Keratinocyte (primary cell): ENCODE data around the gene RXRA. TPM values are rescaled to one million over a fixed set of nuclear protein-coding genes. Genes with fewer than 3 reads are reported as not detected.
A peak's percentile ranks its signal among the peaks of the same experiment; 100 is the strongest.

Experiments
- DNase-seq: peaks from one replicate; pipeline ENCODE4 v3.0.0-alpha.2; 2011; ENCODE audit warnings: low read depth, missing footprints, low spot score
- FAIRE-seq: peaks from 2 replicates; lab custom pipeline; 2011; peaks lifted over from hg19 to GRCh38; lab: Jason Lieb, UNC
- H2AFZ ChIP-seq: 2 replicates; pipeline ENCODE4 v1.6.0; 2012; ENCODE audit warnings: low read length, control low read depth, inconsistent platforms; ENCODE audit not compliant: control insufficient read depth
- H3K27ac ChIP-seq: 2 replicates; pipeline ENCODE4 v1.5.1; 2011; ENCODE audit warnings: low read length; ENCODE audit not compliant: control insufficient read depth, insufficient read depth
- H3K27me3 ChIP-seq: 3 replicates; pipeline ENCODE4 v1.6.0; 2011; ENCODE audit warnings: low read length; ENCODE audit not compliant: control insufficient read depth, insufficient read depth; ENCODE audit errors: extremely low read depth
- H3K36me3 ChIP-seq, 2 experiments: 2 replicates in 1 of 2; 3 replicates in 1 of 2; pipeline ENCODE4 v1.5.1; 2011; ENCODE audit warnings: low read length in 2 of 2, mild to moderate bottlenecking in 1 of 2; ENCODE audit not compliant: control insufficient read depth in 2 of 2, insufficient read depth in 2 of 2; ENCODE audit errors: extremely low read depth in 1 of 2
- H3K4me1 ChIP-seq: 3 replicates; pipeline ENCODE4 v1.5.1; 2011; ENCODE audit warnings: low read length; ENCODE audit not compliant: control insufficient read depth, insufficient read depth; ENCODE audit errors: extremely low read depth
- H3K4me2 ChIP-seq: 3 replicates; pipeline ENCODE4 v1.6.0; 2011; ENCODE audit warnings: low read depth, low read length; ENCODE audit not compliant: control insufficient read depth, insufficient read depth; ENCODE audit errors: extremely low read depth
- H3K4me3 ChIP-seq, 3 experiments: fragments of 200-600 bp in 1 of 3; sonication (generic) in 1 of 3; 2 replicates in 2 of 3; 3 replicates in 1 of 3; pipeline ENCODE4 v1.5.1; 2011 to 2016; ENCODE audit warnings: low read length in 3 of 3, mild to moderate bottlenecking in 3 of 3, control low read depth in 2 of 3, inconsistent platforms in 1 of 3, low read depth in 1 of 3, mixed read lengths in 1 of 3, mixed run types in 1 of 3, moderate library complexity in 1 of 3; ENCODE audit not compliant: control insufficient read depth in 2 of 3, insufficient read depth in 2 of 3; ENCODE audit errors: extremely low read depth in 1 of 3
- H3K79me2 ChIP-seq: 2 replicates; pipeline ENCODE4 v1.6.0; 2012; ENCODE audit warnings: low read length; ENCODE audit not compliant: control insufficient read depth, insufficient read depth
- H3K9ac ChIP-seq: 3 replicates; pipeline ENCODE4 v1.6.0; 2011; ENCODE audit warnings: low read length; ENCODE audit not compliant: control insufficient read depth, insufficient read depth; ENCODE audit errors: extremely low read depth
- H3K9me1 ChIP-seq: 3 replicates; pipeline ENCODE4 v1.6.0; 2011; ENCODE audit warnings: low read length; ENCODE audit not compliant: control insufficient read depth, insufficient read depth; ENCODE audit errors: extremely low read depth
- H3K9me3 ChIP-seq: 2 replicates; pipeline ENCODE4 v1.5.1; 2012; ENCODE audit warnings: low read depth, low read length; ENCODE audit not compliant: control insufficient read depth
- H4K20me1 ChIP-seq: 3 replicates; pipeline ENCODE4 v1.6.0; 2011; ENCODE audit warnings: low read length; ENCODE audit not compliant: control insufficient read depth, insufficient read depth; ENCODE audit errors: extremely low read depth
- CTCF ChIP-seq, 3 experiments: IDR thresholded peaks in 1 of 3; conservative IDR thresholded peaks in 1 of 3; optimal IDR thresholded peaks in 1 of 3; 2 replicates in 2 of 3; 3 replicates in 1 of 3; pipeline versions ENCODE3 to v1.5.1; 2011; ENCODE audit warnings: low read length in 3 of 3, mild to moderate bottlenecking in 3 of 3, moderate library complexity in 2 of 3, control low read depth in 1 of 3, inconsistent platforms in 1 of 3; ENCODE audit not compliant: insufficient read depth in 2 of 3; ENCODE audit errors: extremely low read depth in 1 of 3
- EZH2 ChIP-seq: IDR thresholded peaks from one replicate; pipeline ENCODE4 v1.6.1; 2012; ENCODE audit warnings: inconsistent platforms, mild to moderate bottlenecking, low read length, moderate library complexity
- dilution Hi-C: fragments of 300-500 bp; cut with MboI; formaldehyde crosslinking; loops from one replicate; pipeline ENCODE4 v1.7.0; 2020; ENCODE audit warnings: low sequenced_read_pairs; ENCODE audit not compliant: extremely low pct_ligation_motif_present
- polyA plus RNA-seq, 5 experiments: library from polyadenylated mRNA; depleted of rRNA in 3 of 5; stranded (reverse) in 3 of 5; stranded (forward) in 1 of 5; unstranded in 1 of 5; fragments of >200 nt; gene quantifications; 1 replicate in 1 of 5; 2 replicates in 3 of 5; 3 replicates in 1 of 5; pipeline versions ENCODE4 v1.2.1 to v1.2.3, GENCODE V29; 2011 to 2012; ENCODE audit warnings: missing spikeins in 2 of 5, low read depth in 1 of 5, low replicate concordance in 1 of 5

The RXRA gene
- polyA plus RNA-seq, 1 donor (not counting 4 experiments of a cell fraction or from before 2014, with no cell fraction given) = 9.7 TPM

- peaks cover 7% of the 10 kb centered on the region for H3K4me1 ChIP-seq
- FAIRE-seq = peak; percentile 69
- TF ChIP-seq CTCF (optimal IDR thresholded peaks at IDR 0.05 in 1 of 3, IDR thresholded peaks at IDR 0.05 in 1 of 3, conservative IDR thresholded peaks at IDR 0.05 in 1 of 3; ENCODE audit: extremely low read depth in 1 of 3, insufficient read depth in 2 of 3, low read length in 3 of 3) (no peak), EZH2 (no peak)
- H3K36me3 ChIP-seq = no peaks in the 10 kb centered on the region
- no peaks in the 10 kb centered on the region for H3K9me1 ChIP-seq
- H3K27me3 ChIP-seq = peaks cover 22% of the 10 kb centered on the region
- peak; percentile 40 for DNase-seq
- H3K9ac ChIP-seq = peak overlapping the region; percentile 22
- dilution Hi-C loops = no loop called here
- peak overlapping the region; percentile 1 for H2AFZ ChIP-seq
- no peaks in the 10 kb centered on the region for H3K9me3 ChIP-seq
- H4K20me1 ChIP-seq = peaks cover 6% of the 10 kb centered on the region
- no peak overlapping the region for H3K27ac ChIP-seq
- peak overlapping the region in 1 of 3 experiments; percentile 27 for H3K4me3 ChIP-seq
- H3K79me2 ChIP-seq = no peaks in the 10 kb centered on the region
- H3K4me2 ChIP-seq = peak overlapping the region; percentile 75
Measured at GRCh38 chr9:134283111-134283515, 43.1 kb upstream of the RXRA start.

GRCh38 chr9:134283692-134284265, 42.5 kb upstream of the RXRA start:
- FAIRE-seq = no peak
- no peak overlapping the region for H3K9ac ChIP-seq
- H3K4me1 ChIP-seq = peaks cover 7% of the 10 kb centered on the region
- no peak overlapping the region for H2AFZ ChIP-seq
- dilution Hi-C loops = no loop called here
- no peaks in the 10 kb centered on the region for H3K9me1 ChIP-seq
- H3K9me3 ChIP-seq = no peaks in the 10 kb centered on the region
- no peaks in the 10 kb centered on the region for H3K36me3 ChIP-seq
- peak overlapping the region; percentile 75 for H3K4me2 ChIP-seq
- no peak overlapping the region for H3K27ac ChIP-seq
- H3K4me3 ChIP-seq = no peak overlapping the region
- no peak for DNase-seq
- TF ChIP-seq CTCF (optimal IDR thresholded peaks at IDR 0.05 in 1 of 3, IDR thresholded peaks at IDR 0.05 in 1 of 3, conservative IDR thresholded peaks at IDR 0.05 in 1 of 3; ENCODE audit: extremely low read depth in 1 of 3, insufficient read depth in 2 of 3, low read length in 3 of 3) (no peak), EZH2 (no peak)
- peaks cover 20% of the 10 kb centered on the region for H3K27me3 ChIP-seq
- H4K20me1 ChIP-seq = peaks cover 6% of the 10 kb centered on the region
- no peaks in the 10 kb centered on the region for H3K79me2 ChIP-seq
